T47D (cell line): ENCODE data around the gene TAS2R19.

Experiments used
- DNase-seq, 2 experiments: peaks; one replicate each; pipeline versions ENCODE4 v3.0.0 to v3.0.0-alpha.2; 2011 to 2012; ENCODE audit warnings: low read depth in 1 of 2, low spot score in 1 of 2
- JUND ChIP-seq: IDR thresholded peaks from 2 replicates; pipeline ENCODE4 v1.6.1; 2012; ENCODE audit warnings: low read depth
- in situ Hi-C: cut with HindIII; loops from 2 replicates; pipeline ENCODE4 v1.10.0; 2016; ENCODE audit warnings: low sequenced_read_pairs, low pct_unique_long_range_greater_than_20kb

TAS2R19 gene

DNA sequence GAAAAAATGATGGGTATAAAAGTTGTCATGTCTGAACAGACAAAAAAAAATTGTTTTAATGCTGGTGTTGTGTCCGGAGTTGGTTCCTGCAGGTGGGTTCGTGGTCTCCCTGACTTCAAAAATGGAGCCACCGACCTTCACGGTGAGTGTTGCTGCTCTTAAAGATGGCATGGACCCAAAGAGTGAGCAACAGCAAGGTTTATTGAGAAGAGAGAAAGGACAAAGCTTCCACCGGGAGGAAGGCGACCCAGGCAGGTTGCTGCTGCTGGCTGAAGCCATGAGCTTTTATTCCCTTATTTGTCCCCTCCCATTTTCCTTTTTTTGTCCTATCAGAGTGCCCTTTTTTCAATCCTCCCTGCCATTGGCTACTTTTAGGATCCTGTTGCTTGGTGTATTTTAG is 8.9 kb upstream of the TAS2R19 start, which contains the start of gene TAS2R31:
Gene TAS2R31 (minus strand): TSS at position 101 of the 400 bp plus-strand sequence. CDS start 72 bp downstream, at position 29.
- TF ChIP-seq JUND: no peak
- no peak for DNase-seq
- in situ Hi-C loops: no loop called here

DNA sequence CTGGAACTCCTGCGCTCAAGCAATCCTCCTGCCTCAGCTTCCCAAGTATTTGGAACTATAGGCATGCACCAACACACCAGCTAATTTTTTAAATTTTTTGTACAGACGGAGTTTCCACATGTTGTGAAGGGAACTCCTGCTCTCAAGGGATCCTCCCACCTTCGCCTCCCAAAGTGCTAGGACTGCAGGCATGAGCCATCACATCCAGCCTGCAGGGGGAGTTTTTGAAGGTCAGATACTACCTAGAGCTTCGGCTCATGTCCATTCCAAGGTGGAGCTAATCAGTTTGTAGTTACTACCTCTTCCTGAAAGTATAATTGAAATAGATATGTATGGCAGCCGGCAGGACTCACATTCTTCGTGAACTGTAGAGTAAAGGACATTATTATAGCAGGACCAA is 3.7 kb upstream of the TAS2R19 start:
- no peak for TF ChIP-seq JUND
- DNase-seq: no peak
- in situ Hi-C loops: no loop called here

DNA sequence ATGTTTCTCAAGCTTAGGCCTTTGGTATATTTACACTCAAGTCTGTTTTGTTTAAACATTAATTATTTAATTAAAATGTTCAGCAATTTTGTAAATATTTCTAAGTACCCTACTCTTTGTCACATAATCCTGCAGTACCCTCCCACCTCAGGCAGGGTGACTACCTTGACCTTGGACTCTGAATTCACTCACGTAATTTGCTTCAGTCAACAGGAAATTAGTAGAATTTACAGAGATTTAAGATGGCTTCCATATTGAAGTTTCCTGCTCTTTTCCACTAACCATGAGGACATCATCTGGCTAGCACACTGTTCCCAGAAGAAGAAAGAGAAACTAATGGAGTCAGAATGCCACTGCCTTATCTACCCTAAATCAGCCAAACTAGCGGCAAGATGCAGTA is 967 bp upstream of the TAS2R19 start:
- no peak for TF ChIP-seq JUND
- in situ Hi-C loops: no loop called here
- DNase-seq: no peak

DNA sequence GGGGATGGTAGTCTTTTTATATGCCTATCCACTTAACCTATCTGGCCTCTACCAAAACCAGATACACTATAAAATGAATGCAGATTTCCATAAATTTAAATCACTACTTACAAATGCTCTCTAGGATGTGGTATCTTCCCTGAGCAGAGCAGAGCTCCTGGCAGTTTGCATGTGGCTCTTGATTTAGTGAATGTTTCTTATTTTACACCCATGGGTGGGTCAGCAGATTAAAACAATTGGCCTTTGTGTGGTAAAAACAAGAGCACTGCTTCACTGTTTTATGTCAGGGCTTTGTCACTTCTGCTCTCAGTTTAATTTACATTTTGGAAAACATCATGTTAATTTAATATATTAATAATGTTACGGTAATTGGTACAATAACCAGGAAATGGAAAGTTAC is 5.5 kb downstream of the TAS2R19 start:
- in situ Hi-C loops: no loop called here
- TF ChIP-seq JUND: no peak
- no peak for DNase-seq

DNA sequence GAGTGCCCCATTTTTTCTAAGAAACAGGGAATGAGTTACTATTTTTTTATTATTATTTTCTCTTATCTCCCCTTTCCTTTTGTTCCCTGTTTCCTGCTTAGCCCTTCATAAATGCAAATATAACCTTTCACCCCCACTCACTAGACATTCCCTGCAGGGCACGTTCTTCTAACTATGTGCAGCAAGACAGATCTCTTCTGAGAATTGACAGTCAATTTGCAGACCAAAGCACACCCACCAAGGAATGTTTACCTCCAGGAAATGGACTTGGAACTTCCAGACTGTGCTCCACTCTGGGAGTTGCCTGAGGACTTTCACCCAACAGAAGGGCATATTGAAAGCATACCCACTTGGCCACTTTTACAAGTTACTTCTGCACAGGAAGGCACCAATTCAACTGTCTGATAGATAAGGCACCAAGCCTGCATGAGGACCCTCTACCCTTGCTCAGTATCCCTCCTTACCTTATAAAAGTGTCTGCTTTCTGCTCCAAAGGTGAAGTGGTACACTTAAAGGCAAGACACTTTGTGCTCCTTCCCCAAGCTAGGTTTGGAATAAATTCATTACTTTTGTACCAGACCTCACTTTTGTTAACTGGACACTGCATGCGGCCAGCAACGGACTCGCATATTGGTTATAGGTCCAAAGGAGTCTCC is 6.5 kb downstream of the TAS2R19 start:
- DNase-seq: no peak
- in situ Hi-C loops: no loop called here

GRCh38 chr12:11014234-11014633 is 8.2 kb downstream of the TAS2R19 start:
- in situ Hi-C loops: no loop called here
- DNase-seq: no peak
- TF ChIP-seq JUND: no peak

More for the DNA sequence above, 6.5 kb downstream of the TAS2R19 start:
- TF ChIP-seq JUND: no peak

- DNase-seq: no peak
- no peak for TF ChIP-seq JUND
- in situ Hi-C loops: no loop called here
Observed at GRCh38 chr12:11007608-11008007, 14.8 kb downstream of the TAS2R19 start.

- no peak for DNase-seq
- in situ Hi-C loops: no loop called here
- TF ChIP-seq JUND: no peak
Observed at GRCh38 chr12:10998204-10998603, 24.2 kb downstream of the TAS2R19 start, which contains the start of gene TAS2R20. Gene TAS2R20 (minus strand): TSS chr12:10998304. CDS start chr12:10997875, 429 bp downstream.

- no peak for TF ChIP-seq JUND
- in situ Hi-C loops: no loop called here
- DNase-seq: no peak
Observed at GRCh38 chr12:10994307-10994706, 28.1 kb downstream of the TAS2R19 start.

DNA sequence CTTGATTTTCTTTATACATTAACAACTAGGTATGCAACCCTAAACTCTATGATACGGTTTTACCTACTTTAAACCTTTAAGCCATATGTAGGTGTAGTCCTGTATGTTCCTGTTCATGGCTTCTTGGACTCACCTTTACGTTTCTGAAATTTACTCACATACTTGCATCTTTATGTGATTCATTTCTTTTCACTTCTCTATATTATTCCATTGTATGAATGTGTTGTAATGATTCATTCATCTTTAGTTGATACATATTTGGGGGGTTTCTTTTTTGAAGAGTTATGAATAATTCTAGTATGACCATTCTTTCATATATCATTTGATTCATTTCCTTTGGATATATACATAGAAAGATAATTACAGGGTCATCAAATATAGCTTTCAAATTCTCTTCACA is 33.3 kb downstream of the TAS2R19 start:
- DNase-seq: no peak
- in situ Hi-C loops: no loop called here
- no peak for TF ChIP-seq JUND

- in situ Hi-C loops: no loop called here
- DNase-seq: no peak
- no peak for TF ChIP-seq JUND
Observed at GRCh38 chr12:10986812-10987211, 35.6 kb downstream of the TAS2R19 start, which contains the start of gene TAS2R50. Gene TAS2R50 (minus strand): TSS chr12:10986912. CDS start chr12:10986860, 52 bp downstream.

GRCh38 chr12:10982244-10982643 is 40.2 kb downstream of the TAS2R19 start:
- DNase-seq: no peak
- in situ Hi-C loops: no loop called here

GRCh38 chr12:10974965-10975364 is 47.5 kb downstream of the TAS2R19 start:
- DNase-seq: no peak
- in situ Hi-C loops: no loop called here
- TF ChIP-seq JUND: no peak

More at GRCh38 chr12:10982244-10982643, 40.2 kb downstream of the TAS2R19 start:
- no peak for TF ChIP-seq JUND
